HepG2 (cell line): ENCODE results near the gene NMU. TPM values are rescaled to one million over a fixed set of nuclear protein-coding genes. Genes with fewer than 3 reads are reported as not detected.

Source experiments
- ATAC-seq: fragments of 200-7000 bp; cut with Tn5 transposase; 3 replicates; pipeline ENCODE4 v1.9.1; 2020; ENCODE audit warnings: mild to moderate bottlenecking, moderate library complexity
- BruUV-seq: library from RNA; stranded (reverse); fragments of 400-500 nt; replicated peaks from 2 replicates; lab custom pipeline; 2021; lab: Mats Ljungman, UMichigan
- CTCF ChIA-PET: fragments of 300-600 bp; formaldehyde crosslinking; extraction: SDS; loops from one replicate; lab custom pipeline; 2021; ENCODE audit warnings: low total read pairs, inconsistent platforms, low intra/inter-chr PET ratio; lab: Yijun Ruan, JAX
- POLR2A ChIA-PET: fragments of 350-600 bp; sonication (Branson Sonifier 250); formaldehyde crosslinking; loops from one replicate; lab custom pipeline; 2020; ENCODE audit warnings: antibody characterized with exemption, inconsistent platforms; lab: Yijun Ruan, JAX
- DNase-seq: peaks from one replicate; pipeline ENCODE4 v3.0.0-alpha.2; 2015; ENCODE audit warnings: low spot score
- FAIRE-seq: peaks from 3 replicates; lab custom pipeline; 2011; peaks lifted over from hg19 to GRCh38; lab: Jason Lieb, UNC
- H2AFZ ChIP-seq: one replicate; pipeline ENCODE4 v1.6.1; 2011; ENCODE audit warnings: low read length, inconsistent platforms
- H3K27ac ChIP-seq: fragments of 300-600 bp; 3 replicates; pipeline ENCODE4 v1.8.0; 2011; ENCODE audit warnings: mixed run types, mild to moderate bottlenecking, mixed read lengths, low read length, inconsistent platforms; ENCODE audit not compliant: insufficient read depth; ENCODE audit errors: extremely low read length
- H3K27me3 ChIP-seq, 2 experiments: fragments of 200-600 bp in 1 of 2; 2 replicates in 1 of 2; 3 replicates in 1 of 2; pipeline versions ENCODE4 v1.6.0 to v1.8.0; 2011; ENCODE audit warnings: low read length in 2 of 2, mild to moderate bottlenecking in 2 of 2, moderate library complexity in 2 of 2, inconsistent platforms in 1 of 2; ENCODE audit not compliant: insufficient read depth in 2 of 2, control insufficient read depth in 1 of 2
- H3K36me3 ChIP-seq, 2 experiments: fragments of 200-600 bp in 1 of 2; replicated peaks in 1 of 2; 2 replicates in 1 of 2; 3 replicates in 1 of 2; pipeline versions ENCODE4 v1.5.1 to v1.8.0; 2011; ENCODE audit warnings: low read length in 2 of 2, inconsistent platforms in 1 of 2; ENCODE audit not compliant: insufficient read depth in 2 of 2, control insufficient read depth in 1 of 2
- H3K4me1 ChIP-seq: 2 replicates; pipeline ENCODE4 v1.5.1; 2012; ENCODE audit warnings: low read length, inconsistent platforms; ENCODE audit not compliant: insufficient read depth
- H3K4me2 ChIP-seq: 2 replicates; pipeline ENCODE4 v1.6.0; 2011; ENCODE audit warnings: low read depth, low read length, inconsistent platforms
- H3K4me3 ChIP-seq, 3 experiments: fragments of 200-600 bp in 1 of 3; sonication (generic), shearing (Covaris generic) in 1 of 3; replicated peaks in 1 of 3; 2 replicates each; pipeline ENCODE4 v1.5.1; 2011 to 2016; ENCODE audit warnings: low read length in 3 of 3, inconsistent platforms in 2 of 3, low read depth in 2 of 3, mild to moderate bottlenecking in 2 of 3, control low read depth in 1 of 3, mixed read lengths in 1 of 3; ENCODE audit not compliant: insufficient read depth in 1 of 3
- H3K79me2 ChIP-seq: one replicate; pipeline ENCODE4 v1.6.1; 2011; ENCODE audit warnings: low read length, inconsistent platforms; ENCODE audit not compliant: insufficient read depth
- H3K9ac ChIP-seq: 2 replicates; pipeline ENCODE4 v1.6.0; 2011; ENCODE audit warnings: mild to moderate bottlenecking, low read depth, low read length, inconsistent platforms; ENCODE audit not compliant: insufficient read depth
- H3K9me3 ChIP-seq: 2 replicates; pipeline ENCODE4 v1.5.1; 2012; ENCODE audit warnings: mild to moderate bottlenecking, low read length
- H4K20me1 ChIP-seq: 2 replicates; pipeline ENCODE4 v1.6.0; 2011; ENCODE audit warnings: inconsistent platforms, mild to moderate bottlenecking, low read length, moderate library complexity; ENCODE audit not compliant: insufficient read depth
- MAZ ChIP-seq, 2 experiments: sonication (generic) in 1 of 2; formaldehyde crosslinking in 1 of 2; IDR thresholded peaks; 2 replicates each; pipeline versions ENCODE4 v1.5.0 to v1.6.1; 2012 to 2020; ENCODE audit warnings: low read depth in 2 of 2, mild to moderate bottlenecking in 2 of 2, borderline replicate concordance in 1 of 2, improper control_type of control experiment in 1 of 2, low read length in 1 of 2, missing genetic modification reagents in 1 of 2, moderate library complexity in 1 of 2
- MLXIP ChIP-seq: sonication (generic); formaldehyde crosslinking; IDR thresholded peaks from 2 replicates; pipeline ENCODE4 v1.9.0; 2021; ENCODE audit warnings: missing genetic modification reagents, borderline replicate concordance
- MNT ChIP-seq: fragments of 450-650 bp; IDR thresholded peaks from 2 replicates; pipeline ENCODE4 v1.6.1; 2016
- MTA3 ChIP-seq: sonication (generic); formaldehyde crosslinking; IDR thresholded peaks from 2 replicates; pipeline ENCODE4 v1.4.0; 2020; ENCODE audit warnings: missing genetic modification reagents
- PREB ChIP-seq: sonication (generic); formaldehyde crosslinking; IDR thresholded peaks from 2 replicates; pipeline ENCODE4 v1.4.0; 2020; ENCODE audit warnings: missing genetic modification reagents
- SMC3 ChIP-seq: IDR thresholded peaks from 2 replicates; pipeline ENCODE4 v1.6.1; 2011; ENCODE audit warnings: low read length, improper control_type of control experiment
- ZIK1 ChIP-seq: sonication (generic); formaldehyde crosslinking; IDR thresholded peaks from 2 replicates; pipeline ENCODE4 v1.5.0; 2020; ENCODE audit warnings: mild to moderate bottlenecking, low read depth, missing genetic modification reagents, borderline replicate concordance
- WGBS: methylation state at CpG from one replicate; pipeline ENCODE4 v1.1.6; 2017; ENCODE audit warnings: low lambda C conversion rate; 5-methylcytosine and 5-hydroxymethylcytosine counted together
- in situ Hi-C: cut with HindIII; loops from 2 replicates; pipeline ENCODE4 v1.10.0; 2017; ENCODE audit warnings: low pct_unique_long_range_greater_than_20kb; ENCODE audit not compliant: extremely low pct_ligation_motif_present
- intact Hi-C: fragments of 100-400 bp; cut with micrococcal nuclease; formaldehyde crosslinking; loops from one replicate; pipeline ENCODE4 v1.10.0; 2022; ENCODE audit not compliant: unreplicated experiment
- polyA plus RNA-seq, 8 experiments: library from polyadenylated mRNA; depleted of rRNA in 3 of 8; stranded (reverse) in 7 of 8; unstranded in 1 of 8; fragments of >200 nt; fragmentation: Illumina TruSeq in 4 of 8; extraction: Trizol in 4 of 8; gene quantifications; 2 replicates each; pipeline versions ENCODE4 v1.2.1 to v1.2.3, GENCODE V29; 2011 to 2016; ENCODE audit warnings: low read depth in 4 of 8, missing spikeins in 1 of 8, mixed read lengths in 1 of 8; ENCODE audit not compliant: insufficient read depth in 1 of 8
- total RNA-seq, 5 experiments: library from RNA; depleted of rRNA; stranded (reverse); fragments of >200 nt; fragmentation: Illumina TruSeq; extraction: Trizol; gene quantifications; 2 replicates each; pipeline ENCODE4 v1.2.3, GENCODE V29; 2016; ENCODE audit warnings: low read depth in 1 of 5

NMU gene
- total and polyA plus RNA-seq, 2 of the 13 experiments (the other 11 are each of a cell fraction or from before 2014, with no cell fraction given), result not detected

GRCh38 chr4:55578341-55579010 is 57.6 kb downstream of the NMU start (continued):
- TF ChIP-seq MAZ (IDR thresholded peaks at IDR 0.05; ENCODE audit: borderline replicate concordance, low read depth, low read length) (no peak), MAZ (CRISPR knock-in tag; IDR thresholded peaks at IDR 0.05; ENCODE audit: low read depth) (no peak), PREB (no peak)
- TF ChIP-seq, all 625 proteins: peak for 0

- Histone ChIP-seq H3K27ac (no peak overlapping the region), H3K79me2 (no peaks in the 10 kb centered on the region), H3K4me3 (no peak overlapping the region), H3K27me3 (peaks cover 0 to 3% of the 10 kb centered on the region in 2 experiments; a peak in 1 of 5 replicates), H3K9ac (no peak overlapping the region), H3K9me3 (peaks cover 11% of the 10 kb centered on the region), H4K20me1 (no peaks in the 10 kb centered on the region), H2AFZ (no peak overlapping the region), H3K36me3 (no peaks in the 10 kb centered on the region), H3K4me2 (no peak overlapping the region), H3K4me1 (no peaks in the 10 kb centered on the region)
- in situ Hi-C loops, result no loop called here
- ChIA-PET CTCF (no interaction called here), POLR2A (no interaction called here)
- BruUV-seq, result no TSS peak
- WGBS, result 2% methylated on average over 1 of the region's 1 CpG
- no peak for FAIRE-seq
- intact Hi-C loops, result no loop called here
- TF ChIP-seq ZIK1, result no peak
- no peak for TF ChIP-seq MTA3
- no peak for DNase-seq
- ATAC-seq, result no peak
Observed at GRCh38 chr4:55575513-55575912, 60.6 kb downstream of the NMU start.

GRCh38 chr4:55574252-55574651 is 61.8 kb downstream of the NMU start:
- Histone ChIP-seq H2AFZ (no peak overlapping the region), H3K4me1 (peaks cover under 1% of the 10 kb centered on the region; the same call in 1 of the 2 replicates), H3K9me3 (peaks cover 11% of the 10 kb centered on the region), H3K79me2 (no peaks in the 10 kb centered on the region), H3K27me3 (peaks cover 0 to 3% of the 10 kb centered on the region in 2 experiments; a peak in 1 of 5 replicates), H4K20me1 (no peaks in the 10 kb centered on the region), H3K36me3 (no peaks in the 10 kb centered on the region), H3K27ac (no peak overlapping the region), H3K9ac (no peak overlapping the region), H3K4me3 (no peak overlapping the region), H3K4me2 (no peak overlapping the region)
- ATAC-seq (no peak), DNase-seq (no peak), FAIRE-seq (no peak)
- TF ChIP-seq MLXIP (CRISPR knock-in tag), result no peak
- no peak for TF ChIP-seq MNT
- no peak for TF ChIP-seq SMC3
- intact Hi-C loops, result no loop called here
- BruUV-seq, result no TSS peak
- CTCF ChIA-PET, result no interaction called here
- in situ Hi-C loops, result no loop called here
- WGBS, result 0% methylated on average over 1 of the region's 1 CpG
- POLR2A ChIA-PET, result no interaction called here
